ENCODE measurements around the gene CES3.

- TF ChIP-seq, protein P1, sequence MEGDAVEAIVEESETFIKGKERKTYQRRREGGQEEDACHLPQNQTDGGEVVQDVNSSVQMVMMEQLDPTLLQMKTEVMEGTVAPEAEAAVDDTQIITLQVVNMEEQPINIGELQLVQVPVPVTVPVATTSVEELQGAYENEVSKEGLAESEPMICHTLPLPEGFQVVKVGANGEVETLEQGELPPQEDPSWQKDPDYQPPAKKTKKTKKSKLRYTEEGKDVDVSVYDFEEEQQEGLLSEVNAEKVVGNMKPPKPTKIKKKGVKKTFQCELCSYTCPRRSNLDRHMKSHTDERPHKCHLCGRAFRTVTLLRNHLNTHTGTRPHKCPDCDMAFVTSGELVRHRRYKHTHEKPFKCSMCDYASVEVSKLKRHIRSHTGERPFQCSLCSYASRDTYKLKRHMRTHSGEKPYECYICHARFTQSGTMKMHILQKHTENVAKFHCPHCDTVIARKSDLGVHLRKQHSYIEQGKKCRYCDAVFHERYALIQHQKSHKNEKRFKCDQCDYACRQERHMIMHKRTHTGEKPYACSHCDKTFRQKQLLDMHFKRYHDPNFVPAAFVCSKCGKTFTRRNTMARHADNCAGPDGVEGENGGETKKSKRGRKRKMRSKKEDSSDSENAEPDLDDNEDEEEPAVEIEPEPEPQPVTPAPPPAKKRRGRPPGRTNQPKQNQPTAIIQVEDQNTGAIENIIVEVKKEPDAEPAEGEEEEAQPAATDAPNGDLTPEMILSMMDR (IDR thresholded peaks at IDR 0.05; ENCODE audit: low read length): no peak
- no peak for TF ChIP-seq EZH2 (IDR thresholded peaks at IDR 0.05; ENCODE audit: borderline replicate concordance, low read length)
These were observed 39.2 kb upstream of the CES3 start for GRCh38 chr16:66921729-66922450.
